AG09319 (cell line): Measurements from ENCODE around the gene HMGCS2.

Experiments used
- DNase-seq: peaks from one replicate; pipeline ENCODE4 v3.0.0-alpha.2; 2010; ENCODE audit warnings: low read depth; ENCODE audit errors: extremely low read depth
- CTCF ChIP-seq: IDR thresholded peaks from 2 replicates; pipeline ENCODE4 v1.5.1; 2011; ENCODE audit warnings: low read depth, mild to moderate bottlenecking, inconsistent platforms, low read length, moderate library complexity

The HMGCS2 gene

GRCh38 chr1:119768778-119769177 is at the start of gene HMGCS2:
Gene HMGCS2, minus strand, starts transcription at chr1:119768905. Its CDS starts 61 bp downstream, at chr1:119768844.
- no peak for TF ChIP-seq CTCF
- DNase-seq: no peak

GRCh38 chr1:119818181-119818580 is 49.5 kb upstream of the HMGCS2 start:
- TF ChIP-seq CTCF: no peak
- no peak for DNase-seq

- TF ChIP-seq CTCF: no peak
- DNase-seq: no peak
Observed at GRCh38 chr1:119816407-119816806, 47.7 kb upstream of the HMGCS2 start.

GRCh38 chr1:119815928-119816327 is 47.2 kb upstream of the HMGCS2 start:
- no peak for DNase-seq
- TF ChIP-seq CTCF: no peak

GRCh38 chr1:119815361-119815760 is 46.7 kb upstream of the HMGCS2 start:
- no peak for TF ChIP-seq CTCF
- DNase-seq: no peak

- DNase-seq: no peak
- TF ChIP-seq CTCF: no peak
Observed at GRCh38 chr1:119814288-119814687, 45.6 kb upstream of the HMGCS2 start.

- no peak for DNase-seq
- no peak for TF ChIP-seq CTCF
Observed at GRCh38 chr1:119811985-119812557, 43.4 kb upstream of the HMGCS2 start.
